ENCODE data around the gene DGKB. TPM values are rescaled to one million over a fixed set of nuclear protein-coding genes. Genes with fewer than 3 reads are reported as not detected.

DGKB gene
- total and polyA plus RNA-seq, 2 of the 8 experiments (the other 6 are each of a cell fraction or from before 2014, with no cell fraction given), result 1.9 to 2.6 TPM

GRCh38 chr7:14911077-14911476 is 8.5 kb upstream of the DGKB start:
- Histone ChIP-seq H4K5ac (ENCODE audit: insufficient read length, low read depth, low read length) (no peak overlapping the region), H4K91ac (replicated peaks; ENCODE audit: insufficient read length, low read length) (no peak overlapping the region), H3K27ac (ENCODE audit: low read depth, low read length) (no peak overlapping the region), H3K23ac (ENCODE audit: insufficient read length) (no peak overlapping the region), H3K4me2 (ENCODE audit: insufficient read depth in 1 of 2, low read depth in 2 of 2, low read length in 2 of 2) (no peak overlapping the region), H3K79me2 (ENCODE audit: control insufficient read depth in 1 of 2, insufficient read depth in 2 of 2, low read length in 2 of 2) (no peaks in the 10 kb centered on the region), H4K8ac (ENCODE audit: extremely low read depth, insufficient read depth, low read length) (no peak overlapping the region), H3K14ac (ENCODE audit: insufficient read length) (no peak overlapping the region), H3K27me3 (replicated peaks in 1 of 4; ENCODE audit: control insufficient read depth in 3 of 4, extremely low read depth in 1 of 4, insufficient read depth in 3 of 4, low read length in 3 of 4) (no peaks in the 10 kb centered on the region), H3K4ac (replicated peaks; ENCODE audit: insufficient read length, low read depth, low read length) (no peak overlapping the region), H3K18ac (ENCODE audit: extremely low read depth, low read length) (no peak overlapping the region), H3K36me3 (ENCODE audit: control insufficient read depth in 2 of 4, insufficient read depth in 4 of 4, low read length in 3 of 4) (no peaks in the 10 kb centered on the region), H3K79me1 (ENCODE audit: low read depth, low read length) (no peaks in the 10 kb centered on the region), H2BK12ac (ENCODE audit: low read depth, low read length) (no peak overlapping the region), H2BK20ac (ENCODE audit: low read length) (no peak overlapping the region), H3K4me1 (replicated peaks in 1 of 4; ENCODE audit: control insufficient read depth in 3 of 4, insufficient read depth in 4 of 4, low read length in 3 of 4) (no peaks in the 10 kb centered on the region), H4K20me1 (replicated peaks in 1 of 2; ENCODE audit: control insufficient read depth in 1 of 2, insufficient read depth in 2 of 2, low read length in 2 of 2) (no peaks in the 10 kb centered on the region), H2BK15ac (ENCODE audit: low read length) (no peak overlapping the region), H3K9me3 (ENCODE audit: insufficient read depth in 2 of 2, low read depth in 1 of 2, low read length in 1 of 2) (no peaks in the 10 kb centered on the region), H3K56ac (replicated peaks; ENCODE audit: insufficient read length, low read depth, low read length) (no peak overlapping the region), H3K4me3 (ENCODE audit: extremely low read depth in 1 of 4, insufficient read depth in 2 of 4, low read depth in 3 of 4, low read length in 4 of 4) (no peak overlapping the region), H3K9ac (replicated peaks in 1 of 4; ENCODE audit: extremely low read depth in 1 of 4, low read depth in 3 of 4, low read length in 3 of 4) (no peak overlapping the region), H2BK120ac (replicated peaks; ENCODE audit: low read depth, low read length) (no peak overlapping the region), H3K23me2 (ENCODE audit: low read depth, low read length) (no peaks in the 10 kb centered on the region), H2AFZ (ENCODE audit: low read length) (no peak overlapping the region), H2BK5ac (ENCODE audit: low read depth, low read length) (no peak overlapping the region), H2AK5ac (ENCODE audit: low read depth, low read length) (no peak overlapping the region)
- FAIRE-seq (no peak), DNase-seq (ENCODE audit: low read depth in 1 of 2, low spot score in 2 of 2) (no peak)
- ChIA-PET POLR2A (ENCODE audit: partially characterized antibody) (no interaction called here), CTCF (ENCODE audit: partially characterized antibody) (no interaction called here)
- no peak for TF ChIP-seq PHF8 (conservative IDR thresholded peaks at IDR 0.05; ENCODE audit: low read depth, low read length)
- no peak for TF ChIP-seq CEBPB (IDR thresholded peaks at IDR 0.05; ENCODE audit: low read depth, low read length)
- TF ChIP-seq CBX5 (IDR thresholded peaks at IDR 0.05; ENCODE audit: low read depth, low read length), result no peak
- no peak for TF ChIP-seq SP1 (IDR thresholded peaks at IDR 0.05; ENCODE audit: low read depth, low read length)
- no peak for TF ChIP-seq EGR1 (IDR thresholded peaks at IDR 0.05; ENCODE audit: borderline replicate concordance, low read depth, low read length)
- TF ChIP-seq POLR2AphosphoS5 (IDR thresholded peaks at IDR 0.05; ENCODE audit: low read depth, low read length), result no peak
- TF ChIP-seq SP4 (IDR thresholded peaks at IDR 0.05; ENCODE audit: low read length), result no peak
- TF ChIP-seq BACH1 (IDR thresholded peaks at IDR 0.05; ENCODE audit: low read length), result no peak
- no peak for TF ChIP-seq SP2 (IDR thresholded peaks at IDR 0.05; ENCODE audit: low read length)
- TF ChIP-seq FOSL1 (IDR thresholded peaks at IDR 0.05; ENCODE audit: insufficient read depth, low read depth, low read length), result no peak
- no peak for TF ChIP-seq BCL11A (IDR thresholded peaks at IDR 0.05; ENCODE audit: low read depth in 2 of 2, low read length in 2 of 2)
- no peak for TF ChIP-seq NANOG (IDR thresholded peaks at IDR 0.05; ENCODE audit: insufficient read depth, low read depth, low read length, poor library complexity, severe bottlenecking)
- no peak for TF ChIP-seq ATF2 (IDR thresholded peaks at IDR 0.05; ENCODE audit: low read length)
- no peak for TF ChIP-seq YY1 (IDR thresholded peaks at IDR 0.05; ENCODE audit: low read depth, low read length)
- TF ChIP-seq KDM1A (IDR thresholded peaks at IDR 0.05; ENCODE audit: borderline replicate concordance, low read length), result no peak

Measured in H1 (cell line).